H9 (cell line): ENCODE results near the gene NGFR. TPM values are rescaled to one million over a fixed set of nuclear protein-coding genes. Genes with fewer than 3 reads are reported as not detected.

ENCODE experiments used
- DNase-seq: peaks from one replicate; pipeline ENCODE4 v3.0.0-alpha.2; 2017
- H2AFZ ChIP-seq: one replicate; pipeline ENCODE4 v1.6.1; 2013; ENCODE audit warnings: mild to moderate bottlenecking, low read length, control low read depth, moderate library complexity
- H2AK5ac ChIP-seq: 2 replicates; pipeline ENCODE4 v1.6.1; 2013; ENCODE audit warnings: low read length, control low read depth, mixed read lengths; ENCODE audit not compliant: insufficient read length
- H2BK120ac ChIP-seq: one replicate; pipeline ENCODE4 v1.6.1; 2013; ENCODE audit warnings: low read depth, mild to moderate bottlenecking, low read length, control low read depth, inconsistent platforms; ENCODE audit not compliant: poor library complexity, severe bottlenecking
- H2BK12ac ChIP-seq: 2 replicates; pipeline ENCODE4 v1.6.1; 2013; ENCODE audit warnings: low read length, control low read depth, mixed read lengths, low read depth; ENCODE audit not compliant: insufficient read length
- H2BK15ac ChIP-seq: 2 replicates; pipeline ENCODE4 v1.6.1; 2013; ENCODE audit warnings: low read depth, low read length, control low read depth
- H2BK20ac ChIP-seq: one replicate; pipeline ENCODE4 v1.6.1; 2013; ENCODE audit warnings: low read depth, mild to moderate bottlenecking, low read length, control low read depth, inconsistent platforms; ENCODE audit not compliant: poor library complexity, severe bottlenecking
- H2BK5ac ChIP-seq: 2 replicates; pipeline ENCODE4 v1.6.1; 2013; ENCODE audit warnings: low read length, control low read depth, mixed read lengths; ENCODE audit not compliant: insufficient read length
- H3K14ac ChIP-seq: 2 replicates; pipeline ENCODE4 v1.6.1; 2013; ENCODE audit warnings: low read length, control low read depth; ENCODE audit not compliant: insufficient read depth
- H3K18ac ChIP-seq: 2 replicates; pipeline ENCODE4 v1.6.1; 2013; ENCODE audit warnings: low read depth, mild to moderate bottlenecking, mixed read lengths, low read length, control low read depth; ENCODE audit not compliant: insufficient read length
- H3K23ac ChIP-seq: 2 replicates; pipeline ENCODE4 v1.6.1; 2013; ENCODE audit warnings: low read length, control low read depth, mixed read lengths, low read depth; ENCODE audit not compliant: insufficient read length
- H3K23me2 ChIP-seq: 2 replicates; pipeline ENCODE4 v1.6.1; 2013; ENCODE audit warnings: low read depth, mild to moderate bottlenecking, mixed read lengths, low read length, control low read depth; ENCODE audit not compliant: insufficient read length, poor library complexity, severe bottlenecking
- H3K27ac ChIP-seq: 2 replicates; pipeline ENCODE4 v1.5.1; 2013; ENCODE audit warnings: low read length, control low read depth, mixed read lengths, low read depth; ENCODE audit not compliant: insufficient read length
- H3K27me3 ChIP-seq: 2 replicates; pipeline ENCODE4 v1.6.1; 2013; ENCODE audit warnings: low read length, control low read depth, inconsistent platforms; ENCODE audit not compliant: insufficient read depth
- H3K4ac ChIP-seq: 2 replicates; pipeline ENCODE4 v1.6.1; 2013; ENCODE audit warnings: low read depth, mild to moderate bottlenecking, control low read depth, inconsistent platforms, low read length, moderate library complexity
- H3K4me1 ChIP-seq: 2 replicates; pipeline ENCODE4 v1.6.1; 2013; ENCODE audit warnings: low read length, control low read depth, inconsistent platforms; ENCODE audit not compliant: insufficient read depth
- H3K4me2 ChIP-seq: 2 replicates; pipeline ENCODE4 v1.6.1; 2013; ENCODE audit warnings: low read length, control low read depth, mixed read lengths; ENCODE audit not compliant: insufficient read length, insufficient read depth
- H3K56ac ChIP-seq: 2 replicates; pipeline ENCODE4 v1.6.1; 2013; ENCODE audit warnings: low read depth, mild to moderate bottlenecking, mixed read lengths, low read length, control low read depth; ENCODE audit not compliant: insufficient read length
- H3K79me1 ChIP-seq: 2 replicates; pipeline ENCODE4 v1.6.1; 2013; ENCODE audit warnings: low read depth, mild to moderate bottlenecking, moderate library complexity, low read length, control low read depth, inconsistent platforms; ENCODE audit not compliant: insufficient read depth, poor library complexity, severe bottlenecking
- H3K79me2 ChIP-seq: 2 replicates; pipeline ENCODE4 v1.6.1; 2013; ENCODE audit warnings: low read length, control low read depth, inconsistent platforms; ENCODE audit not compliant: insufficient read depth
- H3K9ac ChIP-seq: 2 replicates; pipeline ENCODE4 v1.6.1; 2013; ENCODE audit warnings: low read length, control low read depth, mixed read lengths; ENCODE audit not compliant: insufficient read length; ENCODE audit errors: extremely low read depth
- H3K9me3 ChIP-seq: one replicate; pipeline ENCODE4 v1.6.1; 2013; ENCODE audit warnings: low read depth, low read length, inconsistent platforms; ENCODE audit not compliant: control insufficient read depth
- H3T11ph ChIP-seq: one replicate; pipeline ENCODE4 v1.6.1; 2013; ENCODE audit warnings: mild to moderate bottlenecking, low read length, control low read depth, inconsistent platforms
- H4K20me1 ChIP-seq: one replicate; pipeline ENCODE4 v1.6.1; 2013; ENCODE audit not compliant: control insufficient read depth, insufficient read length, insufficient read depth
- H4K5ac ChIP-seq: 2 replicates; pipeline ENCODE4 v1.6.1; 2013; ENCODE audit warnings: low read depth, mild to moderate bottlenecking, mixed read lengths, low read length, control low read depth; ENCODE audit not compliant: insufficient read length
- H4K8ac ChIP-seq: replicated peaks from 2 replicates; pipeline ENCODE4 v1.6.1; 2013; ENCODE audit warnings: low read length, control low read depth, mixed read lengths, low read depth; ENCODE audit not compliant: insufficient read length
- H4K91ac ChIP-seq: 2 replicates; pipeline ENCODE4 v1.6.1; 2013; ENCODE audit warnings: low read depth, mild to moderate bottlenecking, moderate library complexity, mixed read lengths, low read length, control low read depth; ENCODE audit not compliant: insufficient read length
- H3K27ac Mint-ChIP-seq, 3 experiments: 2 replicates in 2 of 3; 3 replicates in 1 of 3; pipeline ENCODE4 v1.8.0; 2020 to 2021; ENCODE audit warnings: mixed read lengths in 3 of 3, mild to moderate bottlenecking in 1 of 3, moderate library complexity in 1 of 3
- H3K27me3 Mint-ChIP-seq: 2 replicates; pipeline ENCODE4 v1.8.0; 2021; ENCODE audit warnings: low read depth, mild to moderate bottlenecking, moderate library complexity, mixed read lengths
- H3K36me3 Mint-ChIP-seq, 3 experiments: 2 replicates in 2 of 3; 3 replicates in 1 of 3; pipeline ENCODE4 v1.8.0; 2020 to 2021; ENCODE audit warnings: low read depth in 3 of 3, mixed read lengths in 3 of 3; ENCODE audit not compliant: insufficient read depth in 1 of 3
- H3K4me1 Mint-ChIP-seq, 2 experiments: 2 replicates each; pipeline ENCODE4 v1.8.0; 2020; ENCODE audit warnings: mixed read lengths in 2 of 2
- H3K4me3 Mint-ChIP-seq, 2 experiments: 2 replicates in 1 of 2; 3 replicates in 1 of 2; pipeline ENCODE4 v1.8.0; 2020 to 2021; ENCODE audit warnings: mild to moderate bottlenecking in 2 of 2, mixed read lengths in 2 of 2, moderate library complexity in 1 of 2
- H3K9me3 Mint-ChIP-seq, 2 experiments: 2 replicates in 1 of 2; 3 replicates in 1 of 2; pipeline ENCODE4 v1.8.0; 2020; ENCODE audit warnings: mild to moderate bottlenecking in 2 of 2, mixed read lengths in 2 of 2, moderate library complexity in 1 of 2
- CTCF ChIP-seq: fragments of 200-600 bp; sonication (generic); conservative IDR thresholded peaks from 3 replicates; pipeline ENCODE4 v1.8.0; 2021; ENCODE audit warnings: antibody characterized with exemption, mild to moderate bottlenecking
- WGBS: extraction: QIAGEN DNeasy Blood & Tissue Kit; methylation state at CpG from one replicate; pipeline ENCODE4 v1.1.7; 2013; ENCODE audit warnings: missing lambda C conversion rate, low lambda C conversion rate, mixed read lengths; ENCODE audit not compliant: insufficient read length; ENCODE audit errors: extremely low coverage; 5-methylcytosine and 5-hydroxymethylcytosine counted together
- total RNA-seq: library from RNA; stranded (reverse); gene quantifications from 2 replicates; pipeline ENCODE4 v1.2.1, GENCODE V29; 2021

The NGFR gene
- total RNA-seq, 1 experiment from 2014 or later, result 9.6 TPM

GRCh38 chr17:49548506-49549310, 53.6 kb downstream of the NGFR start:
- TF ChIP-seq CTCF, result peak; percentile 88
- Histone ChIP-seq H3K79me2 (no peaks in the 10 kb centered on the region), H3K18ac (no peak overlapping the region), H3K27ac (no peak overlapping the region), H3K56ac (no peak overlapping the region), H3K4me1 (no peaks in the 10 kb centered on the region), H3K23me2 (no peaks in the 10 kb centered on the region), H2BK15ac (no peak overlapping the region), H4K20me1 (no peaks in the 10 kb centered on the region), H2BK5ac (no peak overlapping the region), H2AK5ac (no peak overlapping the region), H3T11ph (no peak overlapping the region), H2BK12ac (no peak overlapping the region), H2BK120ac (no peak overlapping the region), H3K9me3 (no peaks in the 10 kb centered on the region), H3K4ac (no peak overlapping the region), H3K9ac (no peak overlapping the region), H4K91ac (no peak overlapping the region), H4K5ac (no peak overlapping the region), H4K8ac (no peak overlapping the region), H3K23ac (no peak overlapping the region), H3K4me2 (no peak overlapping the region), H3K79me1 (no peaks in the 10 kb centered on the region), H3K14ac (no peak overlapping the region), H3K27me3 (no peaks in the 10 kb centered on the region), H2AFZ (no peak overlapping the region), H2BK20ac (no peak overlapping the region)
- Mint-ChIP-seq H3K27ac (peak overlapping the region in 1 of 3 experiments; percentile 62; a peak in 1 of 7 replicates), H3K4me3 (no peak overlapping the region), H3K4me1 (peaks cover 40 to 43% of the 10 kb centered on the region in 2 experiments), H3K27me3 (peaks cover 9% of the 10 kb centered on the region), H3K9me3 (no peaks in the 10 kb centered on the region), H3K36me3 (peaks cover 0 to 5% (median 3%) of the 10 kb centered on the region in 3 experiments; a peak in 3 of 7 replicates)
- no CpG with 5 or more reads among the region's 8 CpGs for WGBS
- DNase-seq, result peak; percentile 91
